ENCODE results near the gene CLDN6. TPM values are rescaled to one million over a fixed set of nuclear protein-coding genes. Genes with fewer than 3 reads are reported as not detected.

CLDN6 gene
- total and polyA plus RNA-seq, 9 of the 15 experiments (the other 6 are each of a cell fraction or from before 2014, with no cell fraction given) = 0.22 to 0.75 (median 0.38) TPM; not detected in 3

GRCh38 chr16:3003582-3004270 lies 14.3 kb downstream of the CLDN6 start (continued):
- TF ChIP-seq, protein P1, sequence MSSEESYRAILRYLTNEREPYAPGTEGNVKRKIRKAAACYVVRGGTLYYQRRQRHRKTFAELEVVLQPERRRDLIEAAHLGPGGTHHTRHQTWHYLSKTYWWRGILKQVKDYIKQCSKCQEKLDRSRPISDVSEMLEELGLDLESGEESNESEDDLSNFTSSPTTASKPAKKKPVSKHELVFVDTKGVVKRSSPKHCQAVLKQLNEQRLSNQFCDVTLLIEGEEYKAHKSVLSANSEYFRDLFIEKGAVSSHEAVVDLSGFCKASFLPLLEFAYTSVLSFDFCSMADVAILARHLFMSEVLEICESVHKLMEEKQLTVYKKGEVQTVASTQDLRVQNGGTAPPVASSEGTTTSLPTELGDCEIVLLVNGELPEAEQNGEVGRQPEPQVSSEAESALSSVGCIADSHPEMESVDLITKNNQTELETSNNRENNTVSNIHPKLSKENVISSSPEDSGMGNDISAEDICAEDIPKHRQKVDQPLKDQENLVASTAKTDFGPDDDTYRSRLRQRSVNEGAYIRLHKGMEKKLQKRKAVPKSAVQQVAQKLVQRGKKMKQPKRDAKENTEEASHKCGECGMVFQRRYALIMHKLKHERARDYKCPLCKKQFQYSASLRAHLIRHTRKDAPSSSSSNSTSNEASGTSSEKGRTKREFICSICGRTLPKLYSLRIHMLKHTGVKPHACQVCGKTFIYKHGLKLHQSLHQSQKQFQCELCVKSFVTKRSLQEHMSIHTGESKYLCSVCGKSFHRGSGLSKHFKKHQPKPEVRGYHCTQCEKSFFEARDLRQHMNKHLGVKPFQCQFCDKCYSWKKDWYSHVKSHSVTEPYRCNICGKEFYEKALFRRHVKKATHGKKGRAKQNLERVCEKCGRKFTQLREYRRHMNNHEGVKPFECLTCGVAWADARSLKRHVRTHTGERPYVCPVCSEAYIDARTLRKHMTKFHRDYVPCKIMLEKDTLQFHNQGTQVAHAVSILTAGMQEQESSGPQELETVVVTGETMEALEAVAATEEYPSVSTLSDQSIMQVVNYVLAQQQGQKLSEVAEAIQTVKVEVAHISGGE (CRISPR knock-in tag; IDR thresholded peaks at IDR 0.05) = no peak
- TF ChIP-seq, protein P2, sequence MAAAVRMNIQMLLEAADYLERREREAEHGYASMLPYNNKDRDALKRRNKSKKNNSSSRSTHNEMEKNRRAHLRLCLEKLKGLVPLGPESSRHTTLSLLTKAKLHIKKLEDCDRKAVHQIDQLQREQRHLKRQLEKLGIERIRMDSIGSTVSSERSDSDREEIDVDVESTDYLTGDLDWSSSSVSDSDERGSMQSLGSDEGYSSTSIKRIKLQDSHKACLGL (CRISPR knock-in tag; IDR thresholded peaks at IDR 0.05; ENCODE audit: borderline replicate concordance, poor library complexity, severe bottlenecking) = no peak
- TF ChIP-seq, protein P3, sequence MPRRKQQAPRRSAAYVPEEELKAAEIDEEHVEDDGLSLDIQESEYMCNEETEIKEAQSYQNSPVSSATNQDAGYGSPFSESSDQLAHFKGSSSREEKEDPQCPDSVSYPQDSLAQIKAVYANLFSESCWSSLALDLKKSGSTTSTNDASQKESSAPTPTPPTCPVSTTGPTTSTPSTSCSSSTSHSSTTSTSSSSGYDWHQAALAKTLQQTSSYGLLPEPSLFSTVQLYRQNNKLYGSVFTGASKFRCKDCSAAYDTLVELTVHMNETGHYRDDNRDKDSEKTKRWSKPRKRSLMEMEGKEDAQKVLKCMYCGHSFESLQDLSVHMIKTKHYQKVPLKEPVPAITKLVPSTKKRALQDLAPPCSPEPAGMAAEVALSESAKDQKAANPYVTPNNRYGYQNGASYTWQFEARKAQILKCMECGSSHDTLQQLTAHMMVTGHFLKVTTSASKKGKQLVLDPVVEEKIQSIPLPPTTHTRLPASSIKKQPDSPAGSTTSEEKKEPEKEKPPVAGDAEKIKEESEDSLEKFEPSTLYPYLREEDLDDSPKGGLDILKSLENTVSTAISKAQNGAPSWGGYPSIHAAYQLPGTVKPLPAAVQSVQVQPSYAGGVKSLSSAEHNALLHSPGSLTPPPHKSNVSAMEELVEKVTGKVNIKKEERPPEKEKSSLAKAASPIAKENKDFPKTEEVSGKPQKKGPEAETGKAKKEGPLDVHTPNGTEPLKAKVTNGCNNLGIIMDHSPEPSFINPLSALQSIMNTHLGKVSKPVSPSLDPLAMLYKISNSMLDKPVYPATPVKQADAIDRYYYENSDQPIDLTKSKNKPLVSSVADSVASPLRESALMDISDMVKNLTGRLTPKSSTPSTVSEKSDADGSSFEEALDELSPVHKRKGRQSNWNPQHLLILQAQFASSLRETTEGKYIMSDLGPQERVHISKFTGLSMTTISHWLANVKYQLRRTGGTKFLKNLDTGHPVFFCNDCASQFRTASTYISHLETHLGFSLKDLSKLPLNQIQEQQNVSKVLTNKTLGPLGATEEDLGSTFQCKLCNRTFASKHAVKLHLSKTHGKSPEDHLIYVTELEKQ (CRISPR knock-in tag; IDR thresholded peaks at IDR 0.05) = no peak
- TF ChIP-seq ZNF197 (CRISPR knock-in tag; IDR thresholded peaks at IDR 0.05; ENCODE audit: low read depth) (no peak), ZFP36 (IDR thresholded peaks at IDR 0.05; ENCODE audit: low read depth, low read length, partially characterized antibody) (no peak), ZNF124 (CRISPR knock-in tag; IDR thresholded peaks at IDR 0.05) (no peak), HNRNPL (IDR thresholded peaks at IDR 0.05; ENCODE audit: low read depth, low read length) (no peak), GABPB2 (CRISPR knock-in tag; conservative IDR thresholded peaks at IDR 0.05) (no peak), ASH1L (IDR thresholded peaks at IDR 0.05; ENCODE audit: borderline replicate concordance, low read depth, partially characterized antibody) (peak; percentile 93), SLC30A9 (CRISPR knock-in tag; IDR thresholded peaks at IDR 0.05) (no peak), BRD9 (IDR thresholded peaks at IDR 0.05; ENCODE audit: low read depth, partially characterized antibody) (no peak), RBM34 (IDR thresholded peaks at IDR 0.05; ENCODE audit: borderline replicate concordance, insufficient read depth, low read length) (no peak), SRSF7 (optimal IDR thresholded peaks at IDR 0.05; ENCODE audit: low read depth, low read length) (no peak), ZNF384 (IDR thresholded peaks at IDR 0.05; ENCODE audit: low read depth, low read length) (peak; percentile 95), THAP7 (CRISPR knock-in tag; IDR thresholded peaks at IDR 0.05) (no peak)
- TF ChIP-seq, protein P4, sequence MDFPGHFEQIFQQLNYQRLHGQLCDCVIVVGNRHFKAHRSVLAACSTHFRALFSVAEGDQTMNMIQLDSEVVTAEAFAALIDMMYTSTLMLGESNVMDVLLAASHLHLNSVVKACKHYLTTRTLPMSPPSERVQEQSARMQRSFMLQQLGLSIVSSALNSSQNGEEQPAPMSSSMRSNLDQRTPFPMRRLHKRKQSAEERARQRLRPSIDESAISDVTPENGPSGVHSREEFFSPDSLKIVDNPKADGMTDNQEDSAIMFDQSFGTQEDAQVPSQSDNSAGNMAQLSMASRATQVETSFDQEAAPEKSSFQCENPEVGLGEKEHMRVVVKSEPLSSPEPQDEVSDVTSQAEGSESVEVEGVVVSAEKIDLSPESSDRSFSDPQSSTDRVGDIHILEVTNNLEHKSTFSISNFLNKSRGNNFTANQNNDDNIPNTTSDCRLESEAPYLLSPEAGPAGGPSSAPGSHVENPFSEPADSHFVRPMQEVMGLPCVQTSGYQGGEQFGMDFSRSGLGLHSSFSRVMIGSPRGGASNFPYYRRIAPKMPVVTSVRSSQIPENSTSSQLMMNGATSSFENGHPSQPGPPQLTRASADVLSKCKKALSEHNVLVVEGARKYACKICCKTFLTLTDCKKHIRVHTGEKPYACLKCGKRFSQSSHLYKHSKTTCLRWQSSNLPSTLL (IDR thresholded peaks at IDR 0.05) = no peak

Measured in K562 (cell line).